ENCODE data around the gene MRPS9.

- TF ChIP-seq CTCF (IDR thresholded peaks at IDR 0.05; ENCODE audit: insufficient read depth, low read length, poor library complexity, severe bottlenecking) (no peak), EZH2phosphoT487 (conservative IDR thresholded peaks at IDR 0.05; ENCODE audit: low read length) (no peak)
Measured at GRCh38 chr2:105112345-105112744, 74.5 kb downstream of the MRPS9 start.
